CD4-positive, alpha-beta T cell treated with Interleukin-17A for 4 hours (primary cell): Measurements from ENCODE around the gene CLRN3.

Experiments
- DNase-seq: peaks from one replicate; pipeline ENCODE4 v3.0.0-alpha.2; 2020; ENCODE audit warnings: mixed read lengths

The CLRN3 gene

DNA sequence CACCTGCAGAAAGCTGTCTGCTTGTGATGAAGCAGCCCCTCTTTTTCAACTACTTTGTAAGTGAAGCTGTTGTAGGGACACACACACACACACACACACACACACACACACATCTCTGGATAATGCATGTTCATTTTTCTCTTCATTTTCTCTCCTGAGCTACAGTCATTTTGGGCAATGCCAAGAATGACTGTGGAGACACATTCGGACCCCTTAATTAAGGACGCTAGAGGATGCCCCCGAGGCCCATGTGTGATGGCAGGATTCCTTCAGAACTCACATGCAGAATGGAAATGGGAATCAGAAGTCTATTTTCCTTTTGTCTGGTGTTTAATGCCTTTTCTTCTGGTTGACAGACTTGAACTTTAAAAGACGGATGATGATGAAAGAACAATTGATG is 56.6 kb downstream of the CLRN3 start:
- DNase-seq, result no peak

DNA sequence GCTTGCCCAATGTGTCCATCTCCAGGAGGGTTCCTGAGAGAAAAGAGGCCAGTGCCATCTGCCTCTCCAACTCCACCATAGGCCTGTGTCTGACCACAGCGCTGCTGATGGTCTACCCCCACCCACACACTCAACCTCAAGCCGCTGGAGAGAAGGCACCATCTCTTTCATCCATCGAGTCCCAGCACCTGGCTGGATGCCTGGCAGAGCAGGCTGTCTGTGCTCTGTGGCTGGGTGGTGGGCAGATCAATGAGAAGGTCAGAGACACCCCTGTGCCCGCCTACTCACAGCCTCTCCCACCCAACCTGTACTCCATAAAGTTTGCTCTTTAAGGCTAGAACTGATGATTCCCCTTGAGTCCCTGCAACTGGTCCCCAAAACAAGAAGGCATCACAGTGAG is 58.0 kb downstream of the CLRN3 start:
- no peak for DNase-seq

DNA sequence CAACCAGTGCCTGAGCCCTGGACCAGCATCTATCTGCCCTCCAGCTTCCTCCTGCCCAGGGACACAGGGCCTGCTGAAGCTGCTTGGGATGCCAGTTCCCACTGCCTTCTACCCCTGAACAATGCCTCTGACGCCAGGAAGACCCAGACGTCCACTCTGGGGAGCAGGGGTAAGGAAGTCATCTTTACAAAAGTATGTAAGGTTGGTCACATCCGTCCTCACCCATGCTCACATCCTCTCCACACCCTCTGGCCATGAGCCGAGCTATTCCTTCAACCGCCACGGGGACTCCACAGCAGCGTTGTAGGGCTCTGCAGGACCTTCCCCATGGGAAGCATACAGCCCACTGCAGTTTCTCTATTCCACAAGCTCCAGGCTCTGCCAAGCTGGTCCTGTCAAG is 58.5 kb downstream of the CLRN3 start:
- DNase-seq, result no peak

DNA sequence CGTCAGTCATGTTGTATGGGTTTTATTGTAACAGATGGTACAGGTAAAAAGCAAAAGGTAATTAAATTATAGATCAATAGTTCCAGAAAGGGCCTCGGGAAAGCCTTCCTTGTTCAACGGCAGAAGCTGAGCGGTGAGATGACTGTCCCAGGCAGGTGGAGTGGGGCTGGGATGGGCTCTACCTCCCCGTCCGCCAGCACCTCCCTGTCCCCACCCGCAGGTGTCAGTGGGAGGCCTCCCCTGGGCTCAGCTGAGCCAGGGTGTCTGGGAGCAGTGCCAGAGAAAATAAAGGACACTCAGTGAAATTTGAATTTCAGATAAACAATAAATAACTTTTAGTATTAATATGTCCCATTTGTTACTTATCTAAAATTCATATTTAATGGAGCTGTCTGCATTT is 58.9 kb downstream of the CLRN3 start:
- DNase-seq, result no peak

DNA sequence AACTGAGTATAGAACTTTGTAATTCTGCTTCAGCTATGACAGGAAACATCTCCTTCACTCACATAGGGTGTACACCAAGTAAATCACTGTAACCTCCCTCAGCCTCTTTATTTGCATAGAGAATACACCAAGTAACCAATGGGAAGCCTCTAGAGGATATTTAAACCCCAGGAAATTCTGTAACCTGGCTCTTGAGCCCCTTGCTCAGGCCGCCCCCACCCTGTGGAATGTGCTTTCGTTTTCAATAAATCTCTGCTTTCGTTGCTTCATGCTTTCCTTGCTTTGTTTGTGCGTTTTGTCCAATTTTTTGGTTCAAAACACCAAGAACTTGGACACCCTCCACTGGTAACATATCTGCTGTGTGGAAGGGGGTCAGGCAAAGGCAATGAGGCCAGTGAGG is 60.2 kb downstream of the CLRN3 start:
- no peak for DNase-seq

DNA sequence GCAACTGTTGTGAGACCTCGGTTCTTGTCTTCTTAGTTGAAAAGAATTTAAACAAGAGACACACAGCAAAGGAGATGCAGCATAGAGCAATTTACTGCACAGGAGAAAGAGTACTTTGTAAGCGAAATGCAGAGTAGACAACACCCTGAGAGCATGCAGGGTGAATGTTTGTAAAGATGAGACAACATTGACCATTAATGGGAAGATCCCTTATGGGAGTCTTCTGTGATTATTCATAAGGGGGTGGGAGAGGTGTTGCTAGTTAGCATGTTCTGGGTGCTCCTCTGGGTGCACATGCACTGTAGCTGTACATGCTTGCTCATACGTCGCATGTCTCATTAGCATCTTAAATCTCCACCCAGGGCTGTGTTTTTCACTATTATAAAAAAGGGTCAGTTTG is 62.3 kb downstream of the CLRN3 start:
- DNase-seq, result no peak
